Measurements from ENCODE around the gene NCKAP5.

Gene NCKAP5

DNA sequence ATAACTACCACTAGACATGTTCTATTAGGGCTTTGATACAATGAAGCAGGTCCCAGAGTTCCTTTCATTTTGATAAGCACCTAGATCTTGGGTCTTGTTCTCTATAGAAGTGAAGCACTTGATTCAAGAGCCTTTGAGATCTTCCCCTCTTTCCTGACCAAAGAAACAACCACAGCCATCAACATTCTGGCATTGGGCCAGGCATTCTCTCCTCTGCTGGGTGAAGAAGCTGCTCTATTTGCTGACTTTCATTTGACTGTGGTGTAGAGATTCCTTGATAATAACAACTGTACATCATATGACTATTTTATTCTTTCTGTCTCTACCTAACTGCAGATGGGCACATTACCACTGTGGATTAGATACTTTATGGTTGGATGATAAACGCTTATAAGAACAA lies 801.7 kb downstream of the NCKAP5 start:
- H3K4me3 ChIP-seq (ENCODE audit: control insufficient read depth in 1 of 7, extremely low read depth in 1 of 7, insufficient read depth in 4 of 7, low read depth in 2 of 7, low read length in 6 of 7): no peak overlapping the region
- DNase-seq: no peak
- no CpG with 5 or more reads among the region's 1 CpG for WGBS (ENCODE audit: insufficient coverage)
- CTCF ChIA-PET: no interaction called here
- no peaks in the 10 kb centered on the region for H3K4me1 ChIP-seq (ENCODE audit: control extremely low read depth in 1 of 4, control insufficient read depth in 4 of 4, insufficient read depth in 4 of 4, low read length in 3 of 4)
- no peaks in the 10 kb centered on the region for H3K27me3 ChIP-seq (replicated peaks in 2 of 5; ENCODE audit: control insufficient read depth in 4 of 5, insufficient read depth in 5 of 5, low read length in 4 of 5)
- H3K27ac ChIP-seq (ENCODE audit: insufficient read depth in 1 of 2, low read depth in 1 of 2, low read length in 2 of 2, poor library complexity in 1 of 2, severe bottlenecking in 2 of 2): no peak overlapping the region
- H3K9me3 ChIP-seq (ENCODE audit: control extremely low read depth in 1 of 5, control insufficient read depth in 4 of 5, insufficient read depth in 2 of 5, low read depth in 1 of 5, low read length in 4 of 5): no peaks in the 10 kb centered on the region
- H3K36me3 ChIP-seq (ENCODE audit: control insufficient read depth in 4 of 4, insufficient read depth in 4 of 4, low read length in 3 of 4): no peaks in the 10 kb centered on the region
- POLR2A ChIA-PET: no interaction called here

- POLR2A ChIA-PET: no interaction called here
These were observed 806.8 kb downstream of the NCKAP5 start for GRCh38 chr2:132761437-132761836.

GRCh38 chr2:132760971-132761370 lies 807.3 kb downstream of the NCKAP5 start:
- Histone ChIP-seq H3K4me3 (ENCODE audit: control insufficient read depth in 1 of 7, extremely low read depth in 1 of 7, insufficient read depth in 4 of 7, low read depth in 2 of 7, low read length in 6 of 7) (no peak overlapping the region), H3K27ac (ENCODE audit: insufficient read depth in 1 of 2, low read depth in 1 of 2, low read length in 2 of 2, poor library complexity in 1 of 2, severe bottlenecking in 2 of 2) (no peak overlapping the region), H3K9me3 (ENCODE audit: control extremely low read depth in 1 of 5, control insufficient read depth in 4 of 5, insufficient read depth in 2 of 5, low read depth in 1 of 5, low read length in 4 of 5) (peaks cover 0 to 2% (median 0%) of the 10 kb centered on the region in 5 experiments), H3K27me3 (replicated peaks in 2 of 5; ENCODE audit: control insufficient read depth in 4 of 5, insufficient read depth in 5 of 5, low read length in 4 of 5) (no peaks in the 10 kb centered on the region), H3K4me1 (ENCODE audit: control extremely low read depth in 1 of 4, control insufficient read depth in 4 of 4, insufficient read depth in 4 of 4, low read length in 3 of 4) (no peaks in the 10 kb centered on the region), H3K36me3 (ENCODE audit: control insufficient read depth in 4 of 4, insufficient read depth in 4 of 4, low read length in 3 of 4) (no peaks in the 10 kb centered on the region)
- DNase-seq: no peak
- ChIA-PET CTCF (no interaction called here), POLR2A (no interaction called here)
- 89% methylated on average over 3 of the region's 4 CpGs for WGBS (ENCODE audit: insufficient coverage)

More at GRCh38 chr2:132761437-132761836, 806.8 kb downstream of the NCKAP5 start:
- WGBS (ENCODE audit: insufficient coverage): no CpG with 5 or more reads among the region's 1 CpG
- Histone ChIP-seq H3K36me3 (ENCODE audit: control insufficient read depth in 4 of 4, insufficient read depth in 4 of 4, low read length in 3 of 4) (no peaks in the 10 kb centered on the region), H3K4me3 (ENCODE audit: control insufficient read depth in 1 of 7, extremely low read depth in 1 of 7, insufficient read depth in 4 of 7, low read depth in 2 of 7, low read length in 6 of 7) (no peak overlapping the region), H3K4me1 (ENCODE audit: control extremely low read depth in 1 of 4, control insufficient read depth in 4 of 4, insufficient read depth in 4 of 4, low read length in 3 of 4) (no peaks in the 10 kb centered on the region), H3K9me3 (ENCODE audit: control extremely low read depth in 1 of 5, control insufficient read depth in 4 of 5, insufficient read depth in 2 of 5, low read depth in 1 of 5, low read length in 4 of 5) (peaks cover 0 to 2% (median 0%) of the 10 kb centered on the region in 5 experiments), H3K27me3 (replicated peaks in 2 of 5; ENCODE audit: control insufficient read depth in 4 of 5, insufficient read depth in 5 of 5, low read length in 4 of 5) (no peaks in the 10 kb centered on the region), H3K27ac (ENCODE audit: insufficient read depth in 1 of 2, low read depth in 1 of 2, low read length in 2 of 2, poor library complexity in 1 of 2, severe bottlenecking in 2 of 2) (no peak overlapping the region)
- no peak for DNase-seq
- CTCF ChIA-PET: no interaction called here

- DNase-seq: no peak
- CTCF ChIA-PET: no interaction called here
These were observed 807.9 kb downstream of the NCKAP5 start for GRCh38 chr2:132760405-132760804.

GRCh38 chr2:132758995-132759394 lies 809.3 kb downstream of the NCKAP5 start:
- CTCF ChIA-PET: no interaction called here
- Histone ChIP-seq H3K4me1 (ENCODE audit: control extremely low read depth in 1 of 4, control insufficient read depth in 4 of 4, insufficient read depth in 4 of 4, low read length in 3 of 4) (no peaks in the 10 kb centered on the region), H3K9me3 (ENCODE audit: control extremely low read depth in 1 of 5, control insufficient read depth in 4 of 5, insufficient read depth in 2 of 5, low read depth in 1 of 5, low read length in 4 of 5) (peaks cover 0 to 2% (median 0%) of the 10 kb centered on the region in 5 experiments), H3K4me3 (ENCODE audit: control insufficient read depth in 1 of 7, extremely low read depth in 1 of 7, insufficient read depth in 4 of 7, low read depth in 2 of 7, low read length in 6 of 7) (no peak overlapping the region), H3K27ac (ENCODE audit: insufficient read depth in 1 of 2, low read depth in 1 of 2, low read length in 2 of 2, poor library complexity in 1 of 2, severe bottlenecking in 2 of 2) (no peak overlapping the region), H3K36me3 (ENCODE audit: control insufficient read depth in 4 of 4, insufficient read depth in 4 of 4, low read length in 3 of 4) (no peaks in the 10 kb centered on the region), H3K27me3 (replicated peaks in 2 of 5; ENCODE audit: control insufficient read depth in 4 of 5, insufficient read depth in 5 of 5, low read length in 4 of 5) (no peaks in the 10 kb centered on the region)
- POLR2A ChIA-PET: no interaction called here
- DNase-seq: no peak

More at GRCh38 chr2:132760405-132760804, 807.9 kb downstream of the NCKAP5 start:
- no peaks in the 10 kb centered on the region for H3K4me1 ChIP-seq (ENCODE audit: control extremely low read depth in 1 of 4, control insufficient read depth in 4 of 4, insufficient read depth in 4 of 4, low read length in 3 of 4)
- no peak overlapping the region for H3K4me3 ChIP-seq (ENCODE audit: control insufficient read depth in 1 of 7, extremely low read depth in 1 of 7, insufficient read depth in 4 of 7, low read depth in 2 of 7, low read length in 6 of 7)
- H3K9me3 ChIP-seq (ENCODE audit: control extremely low read depth in 1 of 5, control insufficient read depth in 4 of 5, insufficient read depth in 2 of 5, low read depth in 1 of 5, low read length in 4 of 5): peaks cover 0 to 2% (median 0%) of the 10 kb centered on the region in 5 experiments
- no peaks in the 10 kb centered on the region for H3K27me3 ChIP-seq (replicated peaks in 2 of 5; ENCODE audit: control insufficient read depth in 4 of 5, insufficient read depth in 5 of 5, low read length in 4 of 5)
- POLR2A ChIA-PET: no interaction called here
- no peaks in the 10 kb centered on the region for H3K36me3 ChIP-seq (ENCODE audit: control insufficient read depth in 4 of 4, insufficient read depth in 4 of 4, low read length in 3 of 4)
- H3K27ac ChIP-seq (ENCODE audit: insufficient read depth in 1 of 2, low read depth in 1 of 2, low read length in 2 of 2, poor library complexity in 1 of 2, severe bottlenecking in 2 of 2): no peak overlapping the region

DNA sequence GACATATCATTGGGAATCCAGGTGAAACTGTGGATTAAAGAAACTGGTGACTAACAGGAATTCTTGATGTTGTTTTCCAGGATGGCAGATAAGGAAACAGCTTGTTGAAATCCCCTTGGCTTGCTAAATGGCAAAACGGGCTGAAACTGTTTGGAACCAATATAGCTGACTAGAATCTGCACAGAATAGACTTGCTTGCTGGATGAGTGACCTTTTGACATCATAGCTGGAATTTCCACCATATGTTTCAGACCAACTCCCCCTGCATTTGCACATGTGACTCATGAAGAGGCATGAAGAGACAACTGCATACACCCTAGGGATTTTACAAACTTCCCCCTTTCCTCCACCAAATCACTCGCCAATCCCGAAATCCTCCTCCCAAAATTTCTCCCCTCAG lies 810.6 kb downstream of the NCKAP5 start:
- peaks cover 0 to 2% (median 0%) of the 10 kb centered on the region in 5 experiments for H3K9me3 ChIP-seq (ENCODE audit: control extremely low read depth in 1 of 5, control insufficient read depth in 4 of 5, insufficient read depth in 2 of 5, low read depth in 1 of 5, low read length in 4 of 5)
- CTCF ChIA-PET: no interaction called here
- 83% methylated on average over 2 of the region's 3 CpGs for WGBS (ENCODE audit: insufficient coverage)
- H3K36me3 ChIP-seq (ENCODE audit: control insufficient read depth in 4 of 4, insufficient read depth in 4 of 4, low read length in 3 of 4): no peaks in the 10 kb centered on the region
- H3K4me3 ChIP-seq (ENCODE audit: control insufficient read depth in 1 of 7, extremely low read depth in 1 of 7, insufficient read depth in 4 of 7, low read depth in 2 of 7, low read length in 6 of 7): no peak overlapping the region
- DNase-seq: no peak
- H3K27me3 ChIP-seq (replicated peaks in 2 of 5; ENCODE audit: control insufficient read depth in 4 of 5, insufficient read depth in 5 of 5, low read length in 4 of 5): no peaks in the 10 kb centered on the region
- H3K4me1 ChIP-seq (ENCODE audit: control extremely low read depth in 1 of 4, control insufficient read depth in 4 of 4, insufficient read depth in 4 of 4, low read length in 3 of 4): no peaks in the 10 kb centered on the region
- H3K27ac ChIP-seq (ENCODE audit: insufficient read depth in 1 of 2, low read depth in 1 of 2, low read length in 2 of 2, poor library complexity in 1 of 2, severe bottlenecking in 2 of 2): no peak overlapping the region
- POLR2A ChIA-PET: no interaction called here

DNA sequence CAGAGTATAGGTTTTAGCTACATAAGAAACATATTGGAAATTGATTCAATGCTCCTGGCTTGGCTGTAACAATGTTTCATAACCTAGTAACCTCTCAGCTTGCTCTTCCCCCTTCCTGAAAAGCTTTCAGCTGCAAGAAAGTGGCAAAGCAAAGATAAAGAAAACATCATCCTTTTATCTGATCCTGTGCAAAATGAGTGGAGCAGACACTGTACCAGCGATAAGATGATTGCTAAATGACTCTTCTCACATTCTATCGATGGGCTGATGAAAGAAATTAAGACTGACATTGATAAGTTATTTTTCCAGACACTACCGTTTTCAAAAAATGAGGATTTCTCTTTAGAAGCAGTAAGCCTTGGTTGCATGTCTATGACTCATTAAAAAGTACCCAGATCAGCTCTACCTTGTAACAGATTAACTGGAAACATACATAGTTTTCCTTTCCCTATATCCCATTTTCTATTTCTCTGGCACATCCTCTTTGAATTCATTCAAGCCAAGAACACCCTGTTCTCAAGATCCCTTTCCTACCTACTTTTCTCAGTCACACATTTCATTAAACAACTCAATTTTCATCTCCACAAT lies 811.2 kb downstream of the NCKAP5 start:
- WGBS (ENCODE audit: insufficient coverage): 82% methylated on average over 3 of the region's 3 CpGs
- Histone ChIP-seq H3K4me1 (ENCODE audit: control extremely low read depth in 1 of 4, control insufficient read depth in 4 of 4, insufficient read depth in 4 of 4, low read length in 3 of 4) (no peaks in the 10 kb centered on the region), H3K4me3 (ENCODE audit: control insufficient read depth in 1 of 7, extremely low read depth in 1 of 7, insufficient read depth in 4 of 7, low read depth in 2 of 7, low read length in 6 of 7) (no peak overlapping the region), H3K27ac (ENCODE audit: insufficient read depth in 1 of 2, low read depth in 1 of 2, low read length in 2 of 2, poor library complexity in 1 of 2, severe bottlenecking in 2 of 2) (no peak overlapping the region), H3K36me3 (ENCODE audit: control insufficient read depth in 4 of 4, insufficient read depth in 4 of 4, low read length in 3 of 4) (no peaks in the 10 kb centered on the region), H3K27me3 (replicated peaks in 2 of 5; ENCODE audit: control insufficient read depth in 4 of 5, insufficient read depth in 5 of 5, low read length in 4 of 5) (no peaks in the 10 kb centered on the region), H3K9me3 (ENCODE audit: control extremely low read depth in 1 of 5, control insufficient read depth in 4 of 5, insufficient read depth in 2 of 5, low read depth in 1 of 5, low read length in 4 of 5) (peaks cover 0 to 2% (median 0%) of the 10 kb centered on the region in 5 experiments)
- ChIA-PET CTCF (no interaction called here), POLR2A (no interaction called here)
- DNase-seq: no peak

All from common myeloid progenitor, CD34-positive (primary cell).